OCI-LY1 (cell line): Measurements from ENCODE around the gene ANXA2R.

Experiments used
- H2AFZ ChIP-seq: fragments of 200-600 bp; sonication (generic), shearing (Covaris generic); 2 replicates; pipeline ENCODE4 v1.6.0; 2014; ENCODE audit warnings: antibody characterized with exemption, mild to moderate bottlenecking, low read length
- H3F3A ChIP-seq: fragments of 200-600 bp; sonication (generic), shearing (Covaris generic); 2 replicates; pipeline ENCODE4 v1.6.0; 2014; ENCODE audit warnings: mild to moderate bottlenecking, antibody characterized with exemption, low read length, moderate library complexity; ENCODE audit not compliant: insufficient read depth
- H3K27ac ChIP-seq: fragments of 200-600 bp; sonication (generic); 2 replicates; pipeline ENCODE4 v1.5.1; 2014; ENCODE audit warnings: low read length, mixed run types, mild to moderate bottlenecking, low read depth; ENCODE audit not compliant: poor library complexity, severe bottlenecking
- H3K27me3 ChIP-seq: fragments of 200-600 bp; sonication (generic); 2 replicates; pipeline ENCODE4 v1.6.0; 2014; ENCODE audit warnings: antibody characterized with exemption, mild to moderate bottlenecking, low read length, moderate library complexity; ENCODE audit not compliant: insufficient read depth
- H3K36me3 ChIP-seq: fragments of 200-600 bp; sonication (generic); 2 replicates; pipeline ENCODE4 v1.6.1; 2014; ENCODE audit warnings: mild to moderate bottlenecking, antibody characterized with exemption, low read length, moderate library complexity, mixed read lengths; ENCODE audit not compliant: insufficient read depth
- H3K4me1 ChIP-seq: fragments of 200-600 bp; sonication (generic); 2 replicates; pipeline ENCODE4 v1.5.1; 2014; ENCODE audit warnings: mild to moderate bottlenecking, low read length, moderate library complexity; ENCODE audit not compliant: insufficient read depth, severe bottlenecking
- H3K4me2 ChIP-seq: fragments of 200-600 bp; sonication (generic), shearing (Covaris generic); 2 replicates; pipeline ENCODE4 v1.6.1; 2014; ENCODE audit warnings: low read length
- H3K4me3 ChIP-seq: fragments of 200-600 bp; sonication (generic); 2 replicates; pipeline ENCODE4 v1.5.1; 2014; ENCODE audit warnings: low read length, low read depth, mild to moderate bottlenecking, mixed read lengths; ENCODE audit not compliant: poor library complexity, severe bottlenecking
- H3K79me2 ChIP-seq: fragments of 200-600 bp; shearing (Covaris generic); 2 replicates; pipeline ENCODE4 v1.6.1; 2016; ENCODE audit warnings: mixed run types, low read length, mixed read lengths; ENCODE audit not compliant: insufficient read depth
- H3K9ac ChIP-seq: fragments of 200-600 bp; sonication (generic), shearing (Covaris generic); 2 replicates; pipeline ENCODE4 v1.6.1; 2014; ENCODE audit warnings: mild to moderate bottlenecking, low read length, mixed read lengths
- H3K9me2 ChIP-seq: fragments of 200-600 bp; sonication (generic), shearing (Covaris generic); 2 replicates; pipeline ENCODE4 v1.6.1; 2014; ENCODE audit warnings: low read depth, mild to moderate bottlenecking, low read length, mixed read lengths
- H3K9me3 ChIP-seq: fragments of 200-600 bp; shearing (Covaris generic); 2 replicates; pipeline ENCODE4 v1.6.1; 2014; ENCODE audit warnings: low read length, mixed read lengths
- H4K20me1 ChIP-seq: fragments of 200-600 bp; sonication (generic), shearing (Covaris generic); 2 replicates; pipeline ENCODE4 v1.6.0; 2016; ENCODE audit warnings: mild to moderate bottlenecking, low read length; ENCODE audit not compliant: insufficient read depth
- EZH2 ChIP-seq: fragments of 200-600 bp; sonication (generic), shearing (Covaris generic); IDR thresholded peaks from 2 replicates; pipeline ENCODE4 v1.8.0; 2017; ENCODE audit warnings: borderline replicate concordance, mixed run types, mild to moderate bottlenecking, antibody characterized with exemption, low read length, moderate library complexity, mixed read lengths
- TF ChIP-seq, protein P1 (sequence below): fragments of 200-600 bp; sonication (generic), shearing (Covaris generic); IDR thresholded peaks from 2 replicates; pipeline ENCODE4 v1.5.1; 2017; ENCODE audit warnings: mild to moderate bottlenecking, antibody characterized with exemption, low read length, moderate library complexity, mixed read lengths

ANXA2R gene

DNA sequence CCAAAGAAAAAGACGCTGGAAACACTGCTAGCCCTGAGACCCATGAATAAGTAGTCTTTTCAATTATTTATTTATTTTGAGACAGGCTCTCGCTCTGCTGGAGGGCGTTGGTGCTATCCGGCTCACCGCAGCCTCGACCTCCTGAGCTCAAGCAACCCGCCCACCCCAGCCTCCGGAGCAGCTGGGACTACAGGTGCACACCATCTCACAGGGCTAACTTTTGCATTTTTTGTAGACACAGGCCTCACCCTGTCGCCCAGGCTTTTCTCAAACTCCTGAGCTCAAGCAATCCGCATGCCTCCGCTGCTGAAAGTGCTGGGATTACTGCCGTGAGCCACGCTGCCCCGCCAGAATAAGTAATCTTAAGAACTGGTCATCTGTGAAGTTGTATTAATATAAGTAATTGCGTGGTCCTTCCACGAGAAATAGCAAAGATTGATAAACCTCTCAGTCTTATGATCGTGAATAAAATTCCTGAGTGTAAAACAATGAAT, 1.6 kb downstream of the ANXA2R start:
- peaks cover 5% of the 10 kb centered on the region for H3F3A ChIP-seq
- TF ChIP-seq, protein P1, sequence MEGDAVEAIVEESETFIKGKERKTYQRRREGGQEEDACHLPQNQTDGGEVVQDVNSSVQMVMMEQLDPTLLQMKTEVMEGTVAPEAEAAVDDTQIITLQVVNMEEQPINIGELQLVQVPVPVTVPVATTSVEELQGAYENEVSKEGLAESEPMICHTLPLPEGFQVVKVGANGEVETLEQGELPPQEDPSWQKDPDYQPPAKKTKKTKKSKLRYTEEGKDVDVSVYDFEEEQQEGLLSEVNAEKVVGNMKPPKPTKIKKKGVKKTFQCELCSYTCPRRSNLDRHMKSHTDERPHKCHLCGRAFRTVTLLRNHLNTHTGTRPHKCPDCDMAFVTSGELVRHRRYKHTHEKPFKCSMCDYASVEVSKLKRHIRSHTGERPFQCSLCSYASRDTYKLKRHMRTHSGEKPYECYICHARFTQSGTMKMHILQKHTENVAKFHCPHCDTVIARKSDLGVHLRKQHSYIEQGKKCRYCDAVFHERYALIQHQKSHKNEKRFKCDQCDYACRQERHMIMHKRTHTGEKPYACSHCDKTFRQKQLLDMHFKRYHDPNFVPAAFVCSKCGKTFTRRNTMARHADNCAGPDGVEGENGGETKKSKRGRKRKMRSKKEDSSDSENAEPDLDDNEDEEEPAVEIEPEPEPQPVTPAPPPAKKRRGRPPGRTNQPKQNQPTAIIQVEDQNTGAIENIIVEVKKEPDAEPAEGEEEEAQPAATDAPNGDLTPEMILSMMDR: no peak
- TF ChIP-seq EZH2: no peak
- peak overlapping the region; percentile 68 for H3K4me3 ChIP-seq
- H4K20me1 ChIP-seq: no peaks in the 10 kb centered on the region
- no peaks in the 10 kb centered on the region for H3K36me3 ChIP-seq
- H3K79me2 ChIP-seq: no peaks in the 10 kb centered on the region
- H3K27me3 ChIP-seq: no peaks in the 10 kb centered on the region
- peak overlapping the region; percentile 5 for H3K27ac ChIP-seq
- no peaks in the 10 kb centered on the region for H3K9me3 ChIP-seq
- no peak overlapping the region; the same call in 1 of the 2 replicates for H3K9ac ChIP-seq
- no peaks in the 10 kb centered on the region for H3K9me2 ChIP-seq
- H3K4me2 ChIP-seq: peak overlapping the region; percentile 61
- H2AFZ ChIP-seq: no peak overlapping the region
- peaks cover 50% of the 10 kb centered on the region for H3K4me1 ChIP-seq

DNA sequence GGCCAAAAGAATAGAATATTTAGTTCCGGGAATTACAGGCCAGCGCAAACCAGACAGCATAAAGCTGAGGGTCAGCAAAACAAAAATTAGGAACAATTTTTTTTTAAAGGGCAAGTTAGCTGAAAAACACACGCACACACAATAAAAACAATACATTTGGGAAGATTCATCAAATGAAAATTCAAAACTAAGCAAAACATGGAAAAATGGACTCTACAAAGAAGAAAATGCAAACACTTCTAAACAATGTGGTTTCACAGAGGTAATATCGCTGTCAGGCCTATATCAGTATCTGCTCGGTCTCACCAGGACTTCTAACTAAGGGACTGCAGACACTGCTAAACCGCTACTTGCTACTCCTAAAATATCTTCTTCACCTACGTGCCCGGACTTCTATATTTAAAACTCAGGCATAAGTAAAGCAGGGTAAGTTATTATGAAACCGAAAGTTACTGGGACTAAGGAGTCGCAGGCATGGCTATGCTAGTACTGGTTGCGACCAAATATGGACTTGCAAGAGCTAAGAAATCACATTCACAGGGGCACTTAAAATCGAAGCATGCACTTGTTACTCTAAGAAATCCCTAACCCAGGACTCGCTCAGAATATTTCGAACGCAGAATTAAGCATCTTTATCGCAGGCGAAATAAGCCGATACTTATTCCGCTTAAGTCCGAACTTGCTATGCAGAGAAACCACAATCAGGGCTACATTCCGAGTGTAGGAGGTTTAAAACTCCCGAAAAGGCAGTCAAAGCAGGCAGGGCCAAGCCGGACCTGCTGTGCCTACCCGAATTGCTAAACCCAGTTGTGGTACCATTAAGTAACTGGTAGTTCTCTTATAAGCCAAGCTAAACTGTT, 2.3 kb downstream of the ANXA2R start:
- Histone ChIP-seq H3K9ac (no peak overlapping the region; the same call in 1 of the 2 replicates), H2AFZ (no peak overlapping the region)

DNA sequence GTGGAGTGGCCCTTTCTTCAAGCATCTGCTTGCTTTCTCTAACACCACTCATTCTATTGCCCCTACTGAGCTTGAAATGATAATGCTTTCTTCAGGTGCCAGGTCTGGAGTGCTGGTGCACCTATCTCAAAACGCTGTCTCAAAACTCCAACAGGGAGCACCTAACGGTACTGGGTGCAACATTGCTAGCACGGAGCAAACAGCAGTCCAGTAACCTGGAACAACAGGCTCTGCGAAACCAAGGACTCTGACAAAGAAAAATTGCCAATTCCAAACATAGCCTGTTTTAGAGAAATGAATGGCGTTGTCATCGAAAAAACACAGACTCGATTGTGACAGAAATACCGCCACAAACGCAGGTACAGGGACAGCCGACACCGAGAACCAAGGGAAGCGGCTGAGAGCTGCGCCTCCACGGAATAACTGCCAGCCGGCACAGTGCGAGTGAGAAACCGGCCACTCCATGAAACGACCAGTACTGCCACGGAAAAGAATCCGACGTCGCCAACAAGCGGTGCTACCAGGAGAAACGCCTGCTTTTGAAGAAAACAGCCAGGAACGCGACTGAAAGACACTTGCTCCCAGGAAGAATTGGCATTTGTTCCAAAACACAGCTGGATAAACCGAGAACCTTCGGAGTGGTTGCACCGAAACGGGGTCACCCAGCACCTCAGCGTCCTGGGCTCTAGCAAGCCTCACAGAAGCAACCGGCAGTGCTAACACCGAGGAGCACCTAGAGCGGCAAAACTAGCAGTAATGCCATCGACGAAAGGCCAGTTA, 3.1 kb downstream of the ANXA2R start:
- H3K36me3 ChIP-seq: no peaks in the 10 kb centered on the region
- H3K4me2 ChIP-seq: no peak overlapping the region
- peaks cover 42% of the 10 kb centered on the region for H3K4me1 ChIP-seq
- H3K27me3 ChIP-seq: no peaks in the 10 kb centered on the region
- no peak for TF ChIP-seq EZH2
- H3K9ac ChIP-seq: no peak overlapping the region
- no peaks in the 10 kb centered on the region for H4K20me1 ChIP-seq
- H2AFZ ChIP-seq: no peak overlapping the region
- H3K79me2 ChIP-seq: no peaks in the 10 kb centered on the region
- H3K9me3 ChIP-seq: no peaks in the 10 kb centered on the region
- H3K9me2 ChIP-seq: no peaks in the 10 kb centered on the region
- no peak overlapping the region for H3K27ac ChIP-seq
- H3F3A ChIP-seq: peaks cover 5% of the 10 kb centered on the region
- no peak overlapping the region for H3K4me3 ChIP-seq

More for the DNA sequence above, 2.3 kb downstream of the ANXA2R start:
- Histone ChIP-seq H3K27ac (peak overlapping the region; percentile 5), H3K27me3 (no peaks in the 10 kb centered on the region), H3K36me3 (no peaks in the 10 kb centered on the region), H3K4me1 (peaks cover 48% of the 10 kb centered on the region), H3K79me2 (no peaks in the 10 kb centered on the region), H3K4me3 (peak overlapping the region; percentile 68), H3K9me3 (no peaks in the 10 kb centered on the region), H3K9me2 (no peaks in the 10 kb centered on the region), H4K20me1 (no peaks in the 10 kb centered on the region), H3K4me2 (peak overlapping the region; percentile 61), H3F3A (peaks cover 5% of the 10 kb centered on the region)
- TF ChIP-seq, protein P1: no peak
- TF ChIP-seq EZH2: no peak
